ENCODE results near the gene MICALL2. TPM values are rescaled to one million over a fixed set of nuclear protein-coding genes. Genes with fewer than 3 reads are reported as not detected.

The MICALL2 gene
- total and polyA plus RNA-seq, 4 donors = 2.9 to 16.3 (median 7.6) TPM

DNA sequence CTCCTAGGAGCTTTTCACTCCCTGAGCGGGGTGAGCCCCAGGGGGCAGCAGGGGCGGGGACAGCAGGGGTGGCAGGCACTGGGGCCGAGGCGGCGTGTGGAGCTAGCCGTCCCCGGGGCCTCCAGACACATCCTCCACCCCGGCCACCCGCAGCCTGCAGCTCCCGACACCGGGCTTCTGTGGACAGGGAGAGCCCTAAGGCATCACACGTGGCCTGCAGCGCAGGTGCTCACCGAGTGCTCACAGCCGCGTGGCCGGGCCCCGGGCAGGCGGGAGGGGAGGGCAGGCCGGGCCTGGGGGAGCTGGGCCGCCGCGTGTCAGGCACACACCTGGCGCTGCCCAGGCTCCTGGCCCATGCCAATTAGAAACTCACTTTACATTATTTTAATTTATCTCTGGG is 51.4 kb downstream of the MICALL2 start:
- peaks cover 0 to 3% (median 0%) of the 10 kb centered on the region in 4 donors for H3K9me3 ChIP-seq (ENCODE audit: control insufficient read depth in 4 of 4, low read length in 3 of 4)
- H3K27ac ChIP-seq (ENCODE audit: low read depth in 1 of 2, low read length in 2 of 2) = no peak overlapping the region
- H3K27me3 ChIP-seq (ENCODE audit: control insufficient read depth in 4 of 4, insufficient read depth in 4 of 4, low read length in 3 of 4) = peaks cover 0 to 12% (median 6%) of the 10 kb centered on the region in 4 donors
- no peak for DNase-seq (ENCODE audit: low spot score)
- no peaks in the 10 kb centered on the region for H3K36me3 ChIP-seq (ENCODE audit: control insufficient read depth in 4 of 4, insufficient read depth in 3 of 4, low read depth in 1 of 4, low read length in 3 of 4)
- H3K4me3 ChIP-seq (ENCODE audit: low read depth in 1 of 3, low read length in 3 of 3) = no peak overlapping the region
- H3K4me1 ChIP-seq (ENCODE audit: control insufficient read depth in 4 of 4, insufficient read depth in 4 of 4, low read length in 3 of 4) = peaks cover 0 to 6% (median 0%) of the 10 kb centered on the region in 4 donors
- TF ChIP-seq, protein P1, sequence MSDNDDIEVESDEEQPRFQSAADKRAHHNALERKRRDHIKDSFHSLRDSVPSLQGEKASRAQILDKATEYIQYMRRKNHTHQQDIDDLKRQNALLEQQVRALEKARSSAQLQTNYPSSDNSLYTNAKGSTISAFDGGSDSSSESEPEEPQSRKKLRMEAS (IDR thresholded peaks at IDR 0.05) = no peak
- TF ChIP-seq FOXA2 (IDR thresholded peaks at IDR 0.05) = no peak
- TF ChIP-seq NR2F2 (IDR thresholded peaks at IDR 0.05) = no peak
- WGBS = 56% methylated on average over 24 of the region's 24 CpGs
- H3K9ac ChIP-seq (ENCODE audit: low read depth in 1 of 2, low read length in 2 of 2) = no peak overlapping the region

DNA sequence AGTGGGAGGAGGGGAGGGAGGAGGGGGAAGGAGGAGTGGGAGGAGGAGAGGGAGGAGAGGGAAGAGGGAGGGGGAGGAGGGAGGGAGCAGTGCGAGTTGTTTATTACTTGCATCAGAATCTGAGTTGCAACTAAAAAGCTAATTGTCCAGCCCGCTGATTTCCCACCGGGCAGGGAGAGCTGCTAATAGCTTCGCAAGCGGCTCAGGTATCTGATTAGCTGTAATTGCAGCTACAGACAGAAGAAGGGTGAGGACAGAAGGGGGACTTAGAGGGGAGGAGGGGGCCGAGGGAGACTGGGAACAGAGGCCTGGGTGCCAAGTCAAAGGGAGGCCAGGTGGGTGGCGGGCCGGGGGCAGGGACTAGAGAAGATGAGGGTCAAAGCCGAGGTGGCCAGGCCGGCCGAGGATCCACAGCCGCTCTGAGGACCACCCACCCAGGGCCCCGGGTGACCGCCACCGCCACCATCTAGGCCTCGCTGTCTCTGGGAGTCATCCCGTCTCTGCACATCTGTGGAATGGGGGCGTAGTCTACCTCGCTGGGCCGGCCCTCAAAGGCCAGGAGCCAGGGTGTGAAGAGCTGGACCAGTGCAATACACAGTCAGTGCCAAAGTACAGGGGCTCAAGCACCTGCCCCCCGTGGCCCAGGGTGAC is 54.2 kb downstream of the MICALL2 start:
- 61% methylated on average over 21 of the region's 21 CpGs for WGBS
- peaks cover 0 to 12% (median 6%) of the 10 kb centered on the region in 4 donors for H3K27me3 ChIP-seq (ENCODE audit: control insufficient read depth in 4 of 4, insufficient read depth in 4 of 4, low read length in 3 of 4)

More for the DNA sequence above, 54.2 kb downstream of the MICALL2 start:
- no peaks in the 10 kb centered on the region for H3K4me1 ChIP-seq (ENCODE audit: control insufficient read depth in 4 of 4, insufficient read depth in 4 of 4, low read length in 3 of 4)
- TF ChIP-seq FOXA2 (IDR thresholded peaks at IDR 0.05) (no peak), SP1 (IDR thresholded peaks at IDR 0.05) (no peak), TAF1 (conservative IDR thresholded peaks at IDR 0.05) (no peak), YY1 (IDR thresholded peaks at IDR 0.05) (no peak), EGR1 (IDR thresholded peaks at IDR 0.05; ENCODE audit: low read depth in 2 of 2) (no peak), HNF4G (IDR thresholded peaks at IDR 0.05) (no peak), RXRA (IDR thresholded peaks at IDR 0.05) (no peak)
- TF ChIP-seq, protein P2, sequence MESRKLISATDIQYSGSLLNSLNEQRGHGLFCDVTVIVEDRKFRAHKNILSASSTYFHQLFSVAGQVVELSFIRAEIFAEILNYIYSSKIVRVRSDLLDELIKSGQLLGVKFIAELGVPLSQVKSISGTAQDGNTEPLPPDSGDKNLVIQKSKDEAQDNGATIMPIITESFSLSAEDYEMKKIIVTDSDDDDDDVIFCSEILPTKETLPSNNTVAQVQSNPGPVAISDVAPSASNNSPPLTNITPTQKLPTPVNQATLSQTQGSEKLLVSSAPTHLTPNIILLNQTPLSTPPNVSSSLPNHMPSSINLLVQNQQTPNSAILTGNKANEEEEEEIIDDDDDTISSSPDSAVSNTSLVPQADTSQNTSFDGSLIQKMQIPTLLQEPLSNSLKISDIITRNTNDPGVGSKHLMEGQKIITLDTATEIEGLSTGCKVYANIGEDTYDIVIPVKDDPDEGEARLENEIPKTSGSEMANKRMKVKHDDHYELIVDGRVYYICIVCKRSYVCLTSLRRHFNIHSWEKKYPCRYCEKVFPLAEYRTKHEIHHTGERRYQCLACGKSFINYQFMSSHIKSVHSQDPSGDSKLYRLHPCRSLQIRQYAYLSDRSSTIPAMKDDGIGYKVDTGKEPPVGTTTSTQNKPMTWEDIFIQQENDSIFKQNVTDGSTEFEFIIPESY (IDR thresholded peaks at IDR 0.05) = no peak
- TF ChIP-seq, protein P3, sequence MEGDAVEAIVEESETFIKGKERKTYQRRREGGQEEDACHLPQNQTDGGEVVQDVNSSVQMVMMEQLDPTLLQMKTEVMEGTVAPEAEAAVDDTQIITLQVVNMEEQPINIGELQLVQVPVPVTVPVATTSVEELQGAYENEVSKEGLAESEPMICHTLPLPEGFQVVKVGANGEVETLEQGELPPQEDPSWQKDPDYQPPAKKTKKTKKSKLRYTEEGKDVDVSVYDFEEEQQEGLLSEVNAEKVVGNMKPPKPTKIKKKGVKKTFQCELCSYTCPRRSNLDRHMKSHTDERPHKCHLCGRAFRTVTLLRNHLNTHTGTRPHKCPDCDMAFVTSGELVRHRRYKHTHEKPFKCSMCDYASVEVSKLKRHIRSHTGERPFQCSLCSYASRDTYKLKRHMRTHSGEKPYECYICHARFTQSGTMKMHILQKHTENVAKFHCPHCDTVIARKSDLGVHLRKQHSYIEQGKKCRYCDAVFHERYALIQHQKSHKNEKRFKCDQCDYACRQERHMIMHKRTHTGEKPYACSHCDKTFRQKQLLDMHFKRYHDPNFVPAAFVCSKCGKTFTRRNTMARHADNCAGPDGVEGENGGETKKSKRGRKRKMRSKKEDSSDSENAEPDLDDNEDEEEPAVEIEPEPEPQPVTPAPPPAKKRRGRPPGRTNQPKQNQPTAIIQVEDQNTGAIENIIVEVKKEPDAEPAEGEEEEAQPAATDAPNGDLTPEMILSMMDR (IDR thresholded peaks at IDR 0.05; ENCODE audit: low read depth, low read length, missing input control) = no peak
- TF ChIP-seq, protein P4, sequence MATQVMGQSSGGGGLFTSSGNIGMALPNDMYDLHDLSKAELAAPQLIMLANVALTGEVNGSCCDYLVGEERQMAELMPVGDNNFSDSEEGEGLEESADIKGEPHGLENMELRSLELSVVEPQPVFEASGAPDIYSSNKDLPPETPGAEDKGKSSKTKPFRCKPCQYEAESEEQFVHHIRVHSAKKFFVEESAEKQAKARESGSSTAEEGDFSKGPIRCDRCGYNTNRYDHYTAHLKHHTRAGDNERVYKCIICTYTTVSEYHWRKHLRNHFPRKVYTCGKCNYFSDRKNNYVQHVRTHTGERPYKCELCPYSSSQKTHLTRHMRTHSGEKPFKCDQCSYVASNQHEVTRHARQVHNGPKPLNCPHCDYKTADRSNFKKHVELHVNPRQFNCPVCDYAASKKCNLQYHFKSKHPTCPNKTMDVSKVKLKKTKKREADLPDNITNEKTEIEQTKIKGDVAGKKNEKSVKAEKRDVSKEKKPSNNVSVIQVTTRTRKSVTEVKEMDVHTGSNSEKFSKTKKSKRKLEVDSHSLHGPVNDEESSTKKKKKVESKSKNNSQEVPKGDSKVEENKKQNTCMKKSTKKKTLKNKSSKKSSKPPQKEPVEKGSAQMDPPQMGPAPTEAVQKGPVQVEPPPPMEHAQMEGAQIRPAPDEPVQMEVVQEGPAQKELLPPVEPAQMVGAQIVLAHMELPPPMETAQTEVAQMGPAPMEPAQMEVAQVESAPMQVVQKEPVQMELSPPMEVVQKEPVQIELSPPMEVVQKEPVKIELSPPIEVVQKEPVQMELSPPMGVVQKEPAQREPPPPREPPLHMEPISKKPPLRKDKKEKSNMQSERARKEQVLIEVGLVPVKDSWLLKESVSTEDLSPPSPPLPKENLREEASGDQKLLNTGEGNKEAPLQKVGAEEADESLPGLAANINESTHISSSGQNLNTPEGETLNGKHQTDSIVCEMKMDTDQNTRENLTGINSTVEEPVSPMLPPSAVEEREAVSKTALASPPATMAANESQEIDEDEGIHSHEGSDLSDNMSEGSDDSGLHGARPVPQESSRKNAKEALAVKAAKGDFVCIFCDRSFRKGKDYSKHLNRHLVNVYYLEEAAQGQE (IDR thresholded peaks at IDR 0.05) = no peak
- H3K4me3 ChIP-seq (ENCODE audit: low read depth in 1 of 3, low read length in 3 of 3) = no peak overlapping the region
- H3K27ac ChIP-seq (ENCODE audit: low read depth in 1 of 2, low read length in 2 of 2) = no peak overlapping the region
- H3K9ac ChIP-seq (ENCODE audit: low read depth in 1 of 2, low read length in 2 of 2) = no peak overlapping the region
- DNase-seq (ENCODE audit: low spot score) = no peak
- H3K9me3 ChIP-seq (ENCODE audit: control insufficient read depth in 4 of 4, low read length in 3 of 4) = peaks cover 9 to 15% (median 12%) of the 10 kb centered on the region in 4 donors
- no peaks in the 10 kb centered on the region for H3K36me3 ChIP-seq (ENCODE audit: control insufficient read depth in 4 of 4, insufficient read depth in 3 of 4, low read depth in 1 of 4, low read length in 3 of 4)

All from liver (tissue), 9 donors.